Suprapubic skin (tissue), 4 donors: ENCODE measurements around the gene KDM7A. TPM values are rescaled to one million over a fixed set of nuclear protein-coding genes. Genes with fewer than 3 reads are reported as not detected.

Experiments
- DNase-seq, 2 donors: peaks; one replicate each; pipeline ENCODE4 v3.0.0-alpha.2; 2019; ENCODE audit warnings: low spot score in 2 of 2
- H3K27ac ChIP-seq: fragments of 200-600 bp; sonication (generic); one replicate; pipeline ENCODE4 v1.5.1; 2019
- H3K27me3 ChIP-seq: fragments of 200-600 bp; sonication (generic); one replicate; pipeline ENCODE4 v1.5.1; 2019
- H3K36me3 ChIP-seq: fragments of 200-600 bp; sonication (generic); one replicate; pipeline ENCODE4 v1.5.1; 2019
- H3K4me1 ChIP-seq: fragments of 200-600 bp; sonication (generic); one replicate; pipeline ENCODE4 v1.5.1; 2019
- H3K4me3 ChIP-seq: fragments of 200-600 bp; sonication (generic); one replicate; pipeline ENCODE4 v1.5.1; 2019; ENCODE audit warnings: mild to moderate bottlenecking
- H3K9me3 ChIP-seq: fragments of 200-600 bp; sonication (generic); one replicate; pipeline ENCODE4 v1.5.1; 2019
- EP300 ChIP-seq: sonication (generic); formaldehyde crosslinking; IDR thresholded peaks from one replicate; pipeline ENCODE4 v1.6.1; 2017; ENCODE audit warnings: antibody characterized with exemption
- POLR2A ChIP-seq, 2 donors: fragments of 450-650 bp; IDR thresholded peaks; one replicate each; pipeline ENCODE4 v1.6.1; 2017; ENCODE audit warnings: antibody characterized with exemption in 2 of 2, mild to moderate bottlenecking in 2 of 2, moderate library complexity in 2 of 2
- POLR2AphosphoS5 ChIP-seq, 3 donors: sonication (generic); formaldehyde crosslinking; IDR thresholded peaks; one replicate each; pipeline ENCODE4 v1.6.1; 2017; ENCODE audit warnings: antibody characterized with exemption in 3 of 3
- WGBS: methylation state at CpG from one replicate; pipeline ENCODE4 v1.1.5; 2018; 5-methylcytosine and 5-hydroxymethylcytosine counted together
- total RNA-seq, 4 donors: library from RNA; depleted of rRNA; stranded (reverse); fragments of >200 nt; gene quantifications; one replicate each; pipeline ENCODE4 v1.1.0, GENCODE V29; 2016
- TF ChIP-seq, protein P1 (sequence below), 2 donors: fragments of 200-600 bp in 1 of 2; fragments of 450-650 bp in 1 of 2; sonication (generic) in 1 of 2; IDR thresholded peaks; one replicate each; pipeline ENCODE4 v1.5.1; 2016 to 2019; ENCODE audit warnings: antibody characterized with exemption in 2 of 2, mild to moderate bottlenecking in 1 of 2, moderate library complexity in 1 of 2

The KDM7A gene
- total RNA-seq, 4 donors from 2014 or later, result 29.0 to 104 (median 35.1) TPM

DNA sequence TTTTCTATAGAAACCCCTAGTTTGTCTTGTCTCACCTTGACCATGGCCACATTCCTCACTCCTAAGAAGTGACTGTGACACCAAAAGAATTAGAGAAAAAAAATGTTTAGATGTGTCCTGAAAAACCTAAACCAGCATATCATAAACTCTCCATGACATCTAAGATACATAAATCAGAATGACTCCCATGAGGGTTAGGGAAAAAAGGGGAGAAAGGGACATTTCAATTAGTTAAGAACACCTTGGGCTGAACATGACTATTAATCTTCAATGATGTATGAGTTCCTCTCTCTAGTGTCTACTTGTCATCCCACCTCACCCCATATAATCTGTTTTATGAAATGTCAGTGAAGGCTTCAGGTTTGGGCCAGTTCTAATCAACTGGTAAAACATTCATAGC, 31.1 kb downstream of the KDM7A start:
- peaks cover 3% of the 10 kb centered on the region for H3K4me1 ChIP-seq
- no peaks in the 10 kb centered on the region for H3K36me3 ChIP-seq
- no peaks in the 10 kb centered on the region for H3K27me3 ChIP-seq
- no peaks in the 10 kb centered on the region for H3K9me3 ChIP-seq
- H3K27ac ChIP-seq, result no peak overlapping the region
- TF ChIP-seq, protein P1, sequence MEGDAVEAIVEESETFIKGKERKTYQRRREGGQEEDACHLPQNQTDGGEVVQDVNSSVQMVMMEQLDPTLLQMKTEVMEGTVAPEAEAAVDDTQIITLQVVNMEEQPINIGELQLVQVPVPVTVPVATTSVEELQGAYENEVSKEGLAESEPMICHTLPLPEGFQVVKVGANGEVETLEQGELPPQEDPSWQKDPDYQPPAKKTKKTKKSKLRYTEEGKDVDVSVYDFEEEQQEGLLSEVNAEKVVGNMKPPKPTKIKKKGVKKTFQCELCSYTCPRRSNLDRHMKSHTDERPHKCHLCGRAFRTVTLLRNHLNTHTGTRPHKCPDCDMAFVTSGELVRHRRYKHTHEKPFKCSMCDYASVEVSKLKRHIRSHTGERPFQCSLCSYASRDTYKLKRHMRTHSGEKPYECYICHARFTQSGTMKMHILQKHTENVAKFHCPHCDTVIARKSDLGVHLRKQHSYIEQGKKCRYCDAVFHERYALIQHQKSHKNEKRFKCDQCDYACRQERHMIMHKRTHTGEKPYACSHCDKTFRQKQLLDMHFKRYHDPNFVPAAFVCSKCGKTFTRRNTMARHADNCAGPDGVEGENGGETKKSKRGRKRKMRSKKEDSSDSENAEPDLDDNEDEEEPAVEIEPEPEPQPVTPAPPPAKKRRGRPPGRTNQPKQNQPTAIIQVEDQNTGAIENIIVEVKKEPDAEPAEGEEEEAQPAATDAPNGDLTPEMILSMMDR (IDR thresholded peaks at IDR 0.05), result no peak
- TF ChIP-seq POLR2AphosphoS5 (IDR thresholded peaks at IDR 0.05) (no peak), POLR2A (IDR thresholded peaks at IDR 0.05) (no peak), EP300 (no peak)
- no peak overlapping the region for H3K4me3 ChIP-seq
- DNase-seq, result no peak

DNA sequence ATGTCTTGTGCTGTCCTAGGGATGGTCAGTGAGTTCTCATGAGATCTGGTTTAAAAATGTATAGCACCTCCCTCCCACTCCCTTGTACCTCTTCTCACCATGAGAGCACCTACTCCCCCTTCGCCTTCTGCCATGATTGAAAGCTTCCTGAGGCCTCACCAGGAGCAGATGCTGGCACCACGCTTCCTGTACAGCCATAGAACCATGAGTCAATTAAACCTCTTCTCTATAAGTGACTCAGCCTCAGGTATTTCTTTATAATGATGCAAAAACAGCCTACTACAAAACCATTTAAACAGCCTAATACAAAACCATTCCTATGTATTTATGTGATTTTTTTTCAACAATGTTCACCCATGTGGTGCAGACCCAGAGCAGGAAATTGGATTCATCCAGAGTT, 32.0 kb downstream of the KDM7A start:
- TF ChIP-seq, protein P1 (IDR thresholded peaks at IDR 0.05), result no peak
- TF ChIP-seq EP300, result no peak
- TF ChIP-seq POLR2AphosphoS5 (IDR thresholded peaks at IDR 0.05), result no peak
- TF ChIP-seq POLR2A (IDR thresholded peaks at IDR 0.05), result no peak
- no peak overlapping the region for H3K27ac ChIP-seq
- H3K27me3 ChIP-seq, result no peaks in the 10 kb centered on the region
- DNase-seq, result no peak
- peaks cover 3% of the 10 kb centered on the region for H3K4me1 ChIP-seq
- no peaks in the 10 kb centered on the region for H3K36me3 ChIP-seq
- no peak overlapping the region for H3K4me3 ChIP-seq
- WGBS, result 100% methylated on average over 2 of the region's 2 CpGs
- H3K9me3 ChIP-seq, result no peaks in the 10 kb centered on the region

DNA sequence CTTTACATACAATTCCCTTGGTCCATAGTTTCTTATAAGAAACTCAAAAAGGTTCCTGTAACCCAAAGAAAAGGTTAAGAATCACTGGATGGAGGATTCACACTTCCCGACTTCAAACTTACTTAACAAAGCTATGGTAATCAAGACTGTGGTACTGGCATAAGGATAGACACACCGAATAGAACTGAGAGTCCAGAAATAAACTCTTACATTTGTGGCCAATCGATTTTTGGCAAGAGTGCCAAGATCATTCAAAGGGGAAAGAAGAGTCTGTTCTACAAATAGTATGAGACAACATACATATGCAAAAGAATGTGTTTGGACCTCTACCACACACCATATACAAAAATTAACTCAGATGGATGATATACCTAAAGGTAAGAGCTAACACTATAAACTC, 32.8 kb downstream of the KDM7A start:
- H3K27ac ChIP-seq, result no peak overlapping the region
- no peaks in the 10 kb centered on the region for H3K36me3 ChIP-seq
- 75% methylated on average over 3 of the region's 3 CpGs for WGBS
- no peak overlapping the region for H3K4me3 ChIP-seq
- H3K27me3 ChIP-seq, result no peaks in the 10 kb centered on the region
- TF ChIP-seq POLR2AphosphoS5 (IDR thresholded peaks at IDR 0.05) (no peak), POLR2A (IDR thresholded peaks at IDR 0.05) (no peak), EP300 (no peak)
- TF ChIP-seq, protein P1 (IDR thresholded peaks at IDR 0.05), result no peak
- no peak for DNase-seq
- H3K4me1 ChIP-seq, result peaks cover 3% of the 10 kb centered on the region
- H3K9me3 ChIP-seq, result no peaks in the 10 kb centered on the region

DNA sequence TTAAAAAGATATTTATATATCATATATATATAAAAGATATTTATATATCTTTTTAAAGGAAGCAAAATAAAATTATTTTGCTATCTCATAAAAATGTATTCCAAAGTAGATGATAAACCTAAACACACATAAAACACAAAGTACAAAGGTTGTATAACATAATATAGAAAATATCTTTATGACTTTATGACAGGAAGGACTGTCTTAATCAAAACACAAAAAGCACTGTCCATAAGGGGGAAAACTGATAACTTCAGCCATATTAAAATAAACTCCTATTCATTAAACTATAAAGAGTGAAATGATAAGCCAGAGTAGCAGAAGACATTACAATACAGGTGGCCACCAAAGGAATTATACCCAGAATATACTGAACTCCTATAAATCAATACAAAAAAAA, 34.8 kb downstream of the KDM7A start:
- H3K9me3 ChIP-seq, result no peaks in the 10 kb centered on the region
- peaks cover 4% of the 10 kb centered on the region for H3K36me3 ChIP-seq
- no peak overlapping the region for H3K4me3 ChIP-seq
- H3K27me3 ChIP-seq, result no peaks in the 10 kb centered on the region
- DNase-seq, result no peak
- H3K4me1 ChIP-seq, result no peaks in the 10 kb centered on the region
- no peak overlapping the region for H3K27ac ChIP-seq
- no peak for TF ChIP-seq EP300
- TF ChIP-seq, protein P1 (IDR thresholded peaks at IDR 0.05), result no peak

DNA sequence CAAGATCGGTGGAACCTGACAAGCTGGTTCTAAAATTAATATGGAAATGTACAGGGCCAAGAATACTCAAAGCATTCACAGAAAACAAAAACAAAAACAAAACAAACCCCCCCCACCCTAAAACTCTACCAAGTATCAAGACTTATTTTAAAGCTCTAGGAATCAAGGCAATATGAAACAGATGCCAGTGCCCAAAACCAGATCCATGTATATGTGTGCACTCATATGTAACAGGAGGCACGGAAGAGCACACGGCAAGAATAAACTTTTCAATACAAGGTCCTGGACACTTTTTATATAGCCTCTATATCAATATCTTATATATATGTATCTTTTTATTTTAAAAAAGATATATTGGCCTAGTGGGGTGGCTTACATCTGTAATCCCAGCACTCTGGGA, 35.5 kb downstream of the KDM7A start:
- no peaks in the 10 kb centered on the region for H3K27me3 ChIP-seq
- H3K36me3 ChIP-seq, result peaks cover 6% of the 10 kb centered on the region
- WGBS, result 89% methylated on average over 3 of the region's 3 CpGs
- no peaks in the 10 kb centered on the region for H3K4me1 ChIP-seq
- H3K9me3 ChIP-seq, result no peaks in the 10 kb centered on the region
- TF ChIP-seq, protein P1 (IDR thresholded peaks at IDR 0.05), result no peak
- TF ChIP-seq POLR2AphosphoS5 (IDR thresholded peaks at IDR 0.05) (no peak), POLR2A (IDR thresholded peaks at IDR 0.05) (no peak), EP300 (no peak)
- H3K27ac ChIP-seq, result no peak overlapping the region
- no peak for DNase-seq
- H3K4me3 ChIP-seq, result no peak overlapping the region
